ENCODE results near the gene ZFP36. TPM values are rescaled to one million over a fixed set of nuclear protein-coding genes. Genes with fewer than 3 reads are reported as not detected.

Gene ZFP36
- total RNA-seq, 1 donor from 2014 or later = 7.5 TPM

DNA sequence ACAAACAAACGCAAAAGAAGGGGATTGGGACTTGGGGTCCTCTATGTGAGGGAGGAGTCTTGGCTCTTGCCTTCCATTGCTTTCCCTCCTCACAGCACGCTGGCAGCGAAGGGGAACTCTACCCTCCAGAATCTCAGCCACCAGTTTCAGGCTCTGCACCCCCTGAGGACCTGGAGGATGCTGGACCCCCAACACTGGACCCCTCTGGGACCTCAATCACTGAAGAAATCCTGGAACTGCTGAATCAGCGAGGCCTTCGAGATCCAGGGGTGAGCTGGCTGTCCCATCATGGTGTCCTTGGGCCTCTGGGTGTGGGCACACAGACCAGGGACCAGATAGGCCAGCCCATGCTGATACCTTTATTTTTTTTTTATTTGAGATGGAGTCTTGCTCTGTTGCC is 15.4 kb downstream of the ZFP36 start:
- Histone ChIP-seq H3K4me3 (ENCODE audit: low read depth, low read length) (no peak overlapping the region), H3K27me3 (ENCODE audit: control insufficient read depth, insufficient read depth, low read length) (no peaks in the 10 kb centered on the region)

DNA sequence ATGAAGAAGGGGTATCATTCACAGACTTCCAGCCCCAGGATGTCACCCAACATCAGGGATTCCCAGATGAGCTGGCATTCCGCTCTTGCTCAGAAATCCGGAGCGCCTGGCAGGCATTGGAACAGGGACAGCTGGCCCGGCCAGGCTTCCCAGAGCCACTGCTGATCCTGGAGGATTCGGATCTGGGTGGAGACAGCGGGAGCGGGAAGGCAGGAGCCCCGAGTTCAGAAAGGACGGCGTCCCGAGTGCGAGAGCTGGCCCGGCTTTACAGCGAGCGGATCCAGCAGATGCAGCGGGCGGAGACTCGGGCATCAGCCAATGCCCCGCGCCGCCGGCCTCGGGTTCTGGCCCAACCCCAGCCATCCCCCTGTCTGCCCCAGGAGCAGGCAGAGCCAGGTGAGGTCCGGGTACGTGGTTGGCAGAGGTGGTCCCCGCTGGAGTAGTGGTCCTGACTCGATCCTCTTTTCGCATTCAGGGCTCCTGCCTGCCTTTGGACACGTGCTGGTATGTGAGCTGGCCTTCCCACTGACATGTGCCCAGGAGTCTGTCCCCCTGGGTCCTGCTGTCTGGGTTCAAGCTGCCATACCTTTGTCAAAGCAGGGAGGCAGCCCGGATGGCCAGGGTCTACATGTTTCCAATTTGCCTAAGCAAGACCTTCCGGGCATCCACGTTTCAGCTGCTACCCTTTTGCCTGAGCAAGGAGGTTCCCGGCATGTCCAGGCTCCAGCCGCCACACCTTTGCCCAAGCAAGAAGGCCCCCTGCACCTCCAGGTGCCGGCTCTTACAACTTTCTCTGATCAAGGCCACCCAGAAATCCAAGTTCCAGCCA is 16.8 kb downstream of the ZFP36 start:
- TF ChIP-seq, protein P1, sequence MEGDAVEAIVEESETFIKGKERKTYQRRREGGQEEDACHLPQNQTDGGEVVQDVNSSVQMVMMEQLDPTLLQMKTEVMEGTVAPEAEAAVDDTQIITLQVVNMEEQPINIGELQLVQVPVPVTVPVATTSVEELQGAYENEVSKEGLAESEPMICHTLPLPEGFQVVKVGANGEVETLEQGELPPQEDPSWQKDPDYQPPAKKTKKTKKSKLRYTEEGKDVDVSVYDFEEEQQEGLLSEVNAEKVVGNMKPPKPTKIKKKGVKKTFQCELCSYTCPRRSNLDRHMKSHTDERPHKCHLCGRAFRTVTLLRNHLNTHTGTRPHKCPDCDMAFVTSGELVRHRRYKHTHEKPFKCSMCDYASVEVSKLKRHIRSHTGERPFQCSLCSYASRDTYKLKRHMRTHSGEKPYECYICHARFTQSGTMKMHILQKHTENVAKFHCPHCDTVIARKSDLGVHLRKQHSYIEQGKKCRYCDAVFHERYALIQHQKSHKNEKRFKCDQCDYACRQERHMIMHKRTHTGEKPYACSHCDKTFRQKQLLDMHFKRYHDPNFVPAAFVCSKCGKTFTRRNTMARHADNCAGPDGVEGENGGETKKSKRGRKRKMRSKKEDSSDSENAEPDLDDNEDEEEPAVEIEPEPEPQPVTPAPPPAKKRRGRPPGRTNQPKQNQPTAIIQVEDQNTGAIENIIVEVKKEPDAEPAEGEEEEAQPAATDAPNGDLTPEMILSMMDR (IDR thresholded peaks at IDR 0.05; ENCODE audit: insufficient read depth, low read length, poor library complexity, severe bottlenecking) = no peak
- Histone ChIP-seq H3K27me3 (ENCODE audit: control insufficient read depth, insufficient read depth, low read length) (no peaks in the 10 kb centered on the region), H3K4me3 (ENCODE audit: low read depth, low read length) (no peak overlapping the region), H3K36me3 (ENCODE audit: control insufficient read depth, insufficient read depth, low read length) (peaks cover 8% of the 10 kb centered on the region)
- DNase-seq (ENCODE audit: low read depth) = no peak

More for the DNA sequence above, 15.4 kb downstream of the ZFP36 start:
- TF ChIP-seq, protein P1 (IDR thresholded peaks at IDR 0.05; ENCODE audit: insufficient read depth, low read length, poor library complexity, severe bottlenecking) = no peak
- H3K36me3 ChIP-seq (ENCODE audit: control insufficient read depth, insufficient read depth, low read length) = peaks cover 10% of the 10 kb centered on the region
- DNase-seq (ENCODE audit: low read depth) = no peak

DNA sequence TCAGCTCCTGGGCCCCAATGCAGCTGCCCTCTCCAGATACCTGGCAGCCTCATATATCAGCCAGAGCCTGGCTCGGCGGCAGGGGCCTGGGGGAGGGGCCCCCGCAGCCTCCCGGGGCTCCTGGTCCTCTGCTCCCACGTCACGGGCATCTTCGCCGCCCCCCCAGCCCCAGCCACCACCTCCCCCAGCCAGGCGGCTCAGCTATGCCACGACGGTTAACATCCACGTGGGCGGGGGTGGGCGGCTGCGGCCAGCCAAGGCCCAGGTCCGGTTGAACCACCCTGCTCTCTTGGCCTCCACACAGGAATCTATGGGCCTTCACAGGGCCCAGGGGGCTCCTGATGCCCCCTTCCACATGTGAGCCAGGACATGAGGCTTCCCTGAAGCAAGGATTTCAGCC is 18.3 kb downstream of the ZFP36 start:
- Histone ChIP-seq H3K36me3 (ENCODE audit: control insufficient read depth, insufficient read depth, low read length) (peaks cover 3% of the 10 kb centered on the region), H3K4me3 (ENCODE audit: low read depth, low read length) (no peak overlapping the region), H3K27me3 (ENCODE audit: control insufficient read depth, insufficient read depth, low read length) (no peaks in the 10 kb centered on the region)
- DNase-seq (ENCODE audit: low read depth) = no peak
- TF ChIP-seq, protein P1 (IDR thresholded peaks at IDR 0.05; ENCODE audit: insufficient read depth, low read length, poor library complexity, severe bottlenecking) = no peak

DNA sequence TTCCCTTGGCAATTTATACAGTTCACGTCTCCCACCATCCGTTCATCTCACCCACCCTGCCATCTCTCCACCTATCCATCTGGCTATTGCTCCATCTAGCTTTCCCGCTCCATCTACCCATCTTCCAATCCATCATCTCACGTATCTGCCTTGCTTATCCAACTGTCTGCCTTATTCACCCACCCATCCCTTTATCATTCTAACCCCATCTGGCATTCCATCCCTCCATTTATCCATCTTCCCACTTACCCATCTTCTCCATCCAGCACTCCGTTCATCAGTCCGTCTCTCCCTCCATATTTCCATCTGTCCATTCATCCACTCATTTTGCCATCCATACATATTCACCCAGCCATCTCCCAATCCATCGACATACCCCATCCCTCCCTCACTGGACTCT is 19.1 kb downstream of the ZFP36 start:
- TF ChIP-seq, protein P1 (IDR thresholded peaks at IDR 0.05; ENCODE audit: insufficient read depth, low read length, poor library complexity, severe bottlenecking) = no peak
- Histone ChIP-seq H3K27me3 (ENCODE audit: control insufficient read depth, insufficient read depth, low read length) (no peaks in the 10 kb centered on the region), H3K4me3 (ENCODE audit: low read depth, low read length) (no peak overlapping the region), H3K36me3 (ENCODE audit: control insufficient read depth, insufficient read depth, low read length) (peaks cover 3% of the 10 kb centered on the region)
- DNase-seq (ENCODE audit: low read depth) = no peak

DNA sequence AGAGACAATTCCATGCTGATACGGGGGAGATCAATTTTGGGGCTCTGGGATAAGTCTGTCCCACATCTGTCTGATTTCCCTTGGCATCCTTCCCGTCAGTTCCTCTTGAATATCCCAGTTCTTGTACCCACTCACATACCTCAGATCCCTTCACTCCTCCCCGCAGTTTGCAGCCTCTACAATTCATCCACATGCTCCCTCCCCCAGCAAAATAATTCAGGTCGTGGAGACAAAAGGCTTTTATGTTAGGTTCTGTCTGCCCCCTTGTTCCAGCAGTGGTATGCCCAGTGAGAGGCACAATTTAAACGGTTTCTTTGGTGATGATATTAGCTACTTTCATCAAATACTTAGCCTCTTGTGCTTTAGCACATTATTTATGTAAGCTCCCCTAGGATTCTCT is 19.5 kb downstream of the ZFP36 start:
- H3K4me3 ChIP-seq (ENCODE audit: low read depth, low read length) = no peak overlapping the region
- peaks cover 3% of the 10 kb centered on the region for H3K36me3 ChIP-seq (ENCODE audit: control insufficient read depth, insufficient read depth, low read length)
- DNase-seq (ENCODE audit: low read depth) = no peak
- TF ChIP-seq, protein P1 (IDR thresholded peaks at IDR 0.05; ENCODE audit: insufficient read depth, low read length, poor library complexity, severe bottlenecking) = no peak
- no peaks in the 10 kb centered on the region for H3K27me3 ChIP-seq (ENCODE audit: control insufficient read depth, insufficient read depth, low read length)

DNA sequence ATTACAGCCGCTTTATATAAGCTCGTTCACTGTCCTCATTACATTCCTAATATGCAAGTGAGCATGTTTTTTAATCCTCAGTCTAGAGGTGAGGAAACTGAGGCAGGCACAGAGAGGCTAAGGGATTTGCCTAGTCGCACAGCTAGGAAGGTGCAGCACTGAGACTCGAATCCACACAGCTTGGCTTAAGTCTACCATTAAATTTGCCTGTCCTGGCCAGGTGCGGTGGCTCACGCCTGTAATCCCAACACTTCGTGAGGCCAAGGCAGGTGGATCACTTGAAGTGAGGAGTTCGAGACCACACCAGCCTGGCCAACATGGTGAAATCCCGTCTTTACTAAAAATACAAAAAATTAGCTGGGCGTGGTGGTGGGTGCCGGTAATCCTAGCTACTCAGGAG is 21.1 kb downstream of the ZFP36 start:
- H3K4me3 ChIP-seq (ENCODE audit: low read depth, low read length) = no peak overlapping the region
- TF ChIP-seq, protein P1 (IDR thresholded peaks at IDR 0.05; ENCODE audit: insufficient read depth, low read length, poor library complexity, severe bottlenecking) = no peak
- peaks cover 3% of the 10 kb centered on the region for H3K36me3 ChIP-seq (ENCODE audit: control insufficient read depth, insufficient read depth, low read length)
- H3K27me3 ChIP-seq (ENCODE audit: control insufficient read depth, insufficient read depth, low read length) = no peaks in the 10 kb centered on the region
- no peak for DNase-seq (ENCODE audit: low read depth)
